Measurements from ENCODE around the gene ENG. TPM values are rescaled to one million over a fixed set of nuclear protein-coding genes. Genes with fewer than 3 reads are reported as not detected.
"Not testable (repeated sequence)": the region's sequence is repeated elsewhere in the genome, so short reads cannot be mapped to it uniquely, and the experiment has no call there.

Gene ENG
- total RNA-seq, 1 experiment from 2014 or later = not detected

GRCh38 chr9:127870887-127871286 lies 16.4 kb upstream of the ENG start:
- Histone ChIP-seq H3K27me3 (ENCODE audit: low read length) (no peaks in the 10 kb centered on the region), H3K4me3 (ENCODE audit: low read length) (no peak overlapping the region), H4K20me1 (ENCODE audit: insufficient read depth, low read depth, low read length) (no peaks in the 10 kb centered on the region), H3K4me2 (ENCODE audit: low read depth, low read length, poor library complexity, severe bottlenecking) (no peak overlapping the region), H3K9me3 (ENCODE audit: low read length) (no peaks in the 10 kb centered on the region), H2AFZ (ENCODE audit: low read length) (no peak overlapping the region), H3K4me1 (ENCODE audit: low read length) (no peaks in the 10 kb centered on the region), H3K9ac (ENCODE audit: low read length) (no peak overlapping the region), H3K36me3 (ENCODE audit: insufficient read depth, low read length) (no peaks in the 10 kb centered on the region), H3K79me2 (ENCODE audit: low read length) (no peaks in the 10 kb centered on the region), H3K27ac (ENCODE audit: low read length) (no peak overlapping the region), H3K9me2 (replicated peaks; ENCODE audit: insufficient read depth, low read length) (no peaks in the 10 kb centered on the region)
- no peak for DNase-seq

DNA sequence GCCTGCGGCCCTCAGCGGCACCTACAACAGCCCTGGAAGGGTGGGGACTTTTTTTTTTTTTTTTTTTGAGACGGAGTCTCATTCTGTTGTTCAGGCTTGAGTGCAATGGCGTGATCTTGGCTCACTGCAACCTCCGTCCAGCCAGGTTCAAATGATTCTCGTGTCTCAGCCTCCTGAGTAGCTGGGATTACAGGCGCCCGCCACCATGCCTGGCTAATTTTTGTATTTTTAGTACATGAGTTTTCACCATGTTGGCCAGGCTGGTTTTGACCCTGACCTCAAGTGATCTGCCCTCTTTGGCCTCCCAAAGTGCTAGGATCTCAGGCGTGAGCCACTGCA lies 15.7 kb upstream of the ENG start:
- not testable (repeated sequence) for DNase-seq; H3K4me2 ChIP-seq (ENCODE audit: low read depth, low read length, poor library complexity, severe bottlenecking); H2AFZ ChIP-seq (ENCODE audit: low read length); H3K9ac ChIP-seq (ENCODE audit: low read length); H3K36me3 ChIP-seq (ENCODE audit: insufficient read depth, low read length); H4K20me1 ChIP-seq (ENCODE audit: insufficient read depth, low read depth, low read length); H3K27ac ChIP-seq (ENCODE audit: low read length); H3K4me1 ChIP-seq (ENCODE audit: low read length); H3K4me3 ChIP-seq (ENCODE audit: low read length); H3K79me2 ChIP-seq (ENCODE audit: low read length); H3K9me3 ChIP-seq (ENCODE audit: low read length); H3K9me2 ChIP-seq (replicated peaks; ENCODE audit: insufficient read depth, low read length); H3K27me3 ChIP-seq (ENCODE audit: low read length)

DNA sequence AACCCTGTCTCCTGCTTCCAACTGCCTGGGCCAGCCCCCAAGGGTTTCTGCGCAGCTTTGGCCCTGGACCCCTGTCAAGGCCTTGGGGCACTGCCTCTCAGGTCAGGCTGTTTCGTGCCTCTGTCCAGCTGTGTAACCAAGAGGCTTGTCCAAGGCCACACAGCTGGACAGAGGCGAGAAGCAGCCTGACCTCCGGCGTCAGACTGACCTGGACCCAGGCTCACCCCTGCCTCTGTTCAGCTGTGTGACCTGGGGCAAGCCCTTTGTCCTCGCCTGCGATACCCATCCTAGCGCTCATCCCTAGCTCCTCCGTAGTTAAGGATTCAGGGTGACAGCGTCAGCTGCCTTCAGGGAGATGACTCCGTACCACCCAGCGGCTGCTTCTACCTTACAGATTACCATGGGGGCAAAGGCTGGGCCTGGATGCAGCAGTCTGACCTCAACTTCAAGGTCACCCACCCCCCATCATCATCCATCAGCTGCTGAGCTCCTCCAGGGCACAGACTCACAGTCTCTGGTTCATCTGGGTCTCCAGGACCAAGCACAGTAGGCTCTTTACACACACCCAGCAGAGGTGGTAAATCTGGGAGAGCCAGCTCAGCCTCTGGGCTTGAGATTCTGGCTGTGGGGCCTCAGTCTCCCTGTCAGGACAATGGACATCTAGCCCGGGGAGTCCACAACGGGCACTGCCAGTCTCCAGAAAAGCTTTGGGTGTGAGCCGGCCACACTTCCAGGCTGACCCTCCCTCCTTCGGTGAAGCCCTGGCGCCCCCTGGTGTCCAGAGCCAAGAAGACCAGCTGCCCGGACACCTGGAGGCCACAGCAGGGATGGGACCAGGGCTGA lies 15.1 kb upstream of the ENG start:
- H3K4me1 ChIP-seq (ENCODE audit: low read length) = no peaks in the 10 kb centered on the region
- H3K4me2 ChIP-seq (ENCODE audit: low read depth, low read length, poor library complexity, severe bottlenecking) = no peak overlapping the region
- H3K9ac ChIP-seq (ENCODE audit: low read length) = no peak overlapping the region
- DNase-seq = peak; percentile 92
- no peaks in the 10 kb centered on the region for H3K9me2 ChIP-seq (replicated peaks; ENCODE audit: insufficient read depth, low read length)
- no peaks in the 10 kb centered on the region for H3K36me3 ChIP-seq (ENCODE audit: insufficient read depth, low read length)
- no peak overlapping the region for H3K4me3 ChIP-seq (ENCODE audit: low read length)
- no peaks in the 10 kb centered on the region for H3K79me2 ChIP-seq (ENCODE audit: low read length)
- no peaks in the 10 kb centered on the region for H3K27me3 ChIP-seq (ENCODE audit: low read length)
- no peaks in the 10 kb centered on the region for H4K20me1 ChIP-seq (ENCODE audit: insufficient read depth, low read depth, low read length)
- H3K27ac ChIP-seq (ENCODE audit: low read length) = no peak overlapping the region
- no peaks in the 10 kb centered on the region for H3K9me3 ChIP-seq (ENCODE audit: low read length)
- H2AFZ ChIP-seq (ENCODE audit: low read length) = no peak overlapping the region

DNA sequence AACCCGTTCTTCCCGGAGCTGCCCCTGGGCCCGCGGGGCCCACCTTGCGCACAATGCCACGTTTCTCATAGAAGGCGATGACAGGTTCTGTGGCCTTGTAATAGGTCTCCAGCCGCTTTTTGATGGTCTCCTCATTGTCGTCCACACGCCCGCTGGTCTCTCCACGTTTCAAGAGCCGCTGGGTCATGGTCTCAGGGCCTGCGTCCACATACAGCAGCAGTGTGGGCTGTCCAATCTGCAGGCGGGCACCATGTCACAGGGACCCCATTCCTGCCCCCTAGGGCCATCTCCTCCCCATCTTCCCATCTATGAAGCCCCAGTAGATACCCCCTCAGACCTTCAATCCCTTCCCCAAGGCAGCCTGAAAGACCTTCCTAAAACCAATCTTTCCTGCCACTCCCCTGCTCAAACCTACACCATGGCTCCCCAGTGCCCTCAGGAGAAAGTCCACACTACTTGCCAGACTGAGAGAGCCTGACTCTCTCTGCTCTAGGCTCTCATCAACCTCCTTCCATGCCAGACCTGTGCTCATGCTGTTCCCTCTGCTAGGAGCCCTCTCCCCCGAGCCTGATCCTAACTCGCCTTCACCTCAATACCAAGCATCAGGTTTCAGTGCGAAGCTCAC lies 13.9 kb upstream of the ENG start:
- Histone ChIP-seq H3K9me3 (ENCODE audit: low read length) (no peaks in the 10 kb centered on the region), H3K27me3 (ENCODE audit: low read length) (no peaks in the 10 kb centered on the region), H3K9ac (ENCODE audit: low read length) (no peak overlapping the region), H3K4me3 (ENCODE audit: low read length) (no peak overlapping the region), H4K20me1 (ENCODE audit: insufficient read depth, low read depth, low read length) (no peaks in the 10 kb centered on the region), H3K4me2 (ENCODE audit: low read depth, low read length, poor library complexity, severe bottlenecking) (no peak overlapping the region), H3K4me1 (ENCODE audit: low read length) (no peaks in the 10 kb centered on the region), H3K36me3 (ENCODE audit: insufficient read depth, low read length) (no peaks in the 10 kb centered on the region), H2AFZ (ENCODE audit: low read length) (no peak overlapping the region), H3K27ac (ENCODE audit: low read length) (no peak overlapping the region), H3K9me2 (replicated peaks; ENCODE audit: insufficient read depth, low read length) (no peaks in the 10 kb centered on the region), H3K79me2 (ENCODE audit: low read length) (no peaks in the 10 kb centered on the region)
- no peak for DNase-seq

DNA sequence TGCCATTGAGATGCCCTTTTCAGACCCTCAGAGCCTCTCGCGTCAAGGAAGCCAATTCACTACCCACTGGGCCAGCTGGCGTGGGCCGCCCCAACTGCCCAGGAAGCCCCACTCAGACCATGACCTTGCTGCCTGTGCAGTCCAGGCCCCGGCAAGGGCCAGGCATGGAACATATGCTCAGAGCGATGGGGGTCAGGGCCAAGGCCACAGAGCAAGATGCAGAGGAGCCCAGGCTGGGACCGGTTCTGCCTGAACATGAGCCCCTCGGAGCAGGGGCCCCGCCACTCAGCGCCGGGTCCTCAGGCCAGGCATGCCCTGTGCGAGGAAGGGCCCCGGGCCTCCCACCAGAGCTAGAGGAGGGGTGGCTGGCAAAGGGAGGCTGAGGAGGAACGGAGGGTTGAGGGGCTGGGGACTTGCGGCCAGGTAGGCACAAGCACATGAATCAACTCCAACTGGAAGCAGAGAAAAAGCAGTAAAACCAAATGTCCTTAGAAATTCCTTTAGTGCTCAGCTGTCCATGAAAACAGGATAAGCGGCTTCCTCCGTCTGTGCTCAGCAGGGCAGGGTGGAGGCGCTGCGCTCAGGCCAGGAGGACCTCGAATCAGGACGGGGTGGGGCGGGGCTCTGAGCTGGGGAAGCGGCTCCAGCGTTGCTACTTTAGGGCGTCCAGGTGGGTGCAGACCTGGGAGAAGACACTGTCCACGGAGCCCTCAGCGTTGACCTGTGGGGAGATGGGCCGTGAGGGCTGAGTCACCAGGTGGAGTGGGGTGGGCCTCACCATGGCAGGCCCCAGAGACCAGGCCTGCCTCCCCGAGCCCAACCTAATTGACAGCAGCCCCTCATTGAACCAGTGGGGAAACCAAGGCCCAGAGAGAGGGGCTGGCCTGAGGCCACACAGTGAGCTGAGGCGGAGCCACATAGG lies 13.2 kb upstream of the ENG start:
- no peaks in the 10 kb centered on the region for H3K27me3 ChIP-seq (ENCODE audit: low read length)
- H3K36me3 ChIP-seq (ENCODE audit: insufficient read depth, low read length) = no peaks in the 10 kb centered on the region
- H3K4me2 ChIP-seq (ENCODE audit: low read depth, low read length, poor library complexity, severe bottlenecking) = no peak overlapping the region
- no peaks in the 10 kb centered on the region for H3K4me1 ChIP-seq (ENCODE audit: low read length)
- H3K9ac ChIP-seq (ENCODE audit: low read length) = no peak overlapping the region
- no peak overlapping the region for H2AFZ ChIP-seq (ENCODE audit: low read length)
- no peak overlapping the region for H3K4me3 ChIP-seq (ENCODE audit: low read length)
- H3K27ac ChIP-seq (ENCODE audit: low read length) = no peak overlapping the region
- no peaks in the 10 kb centered on the region for H3K9me2 ChIP-seq (replicated peaks; ENCODE audit: insufficient read depth, low read length)
- H3K9me3 ChIP-seq (ENCODE audit: low read length) = no peaks in the 10 kb centered on the region
- H3K79me2 ChIP-seq (ENCODE audit: low read length) = no peaks in the 10 kb centered on the region
- no peak for DNase-seq
- no peaks in the 10 kb centered on the region for H4K20me1 ChIP-seq (ENCODE audit: insufficient read depth, low read depth, low read length)

DNA sequence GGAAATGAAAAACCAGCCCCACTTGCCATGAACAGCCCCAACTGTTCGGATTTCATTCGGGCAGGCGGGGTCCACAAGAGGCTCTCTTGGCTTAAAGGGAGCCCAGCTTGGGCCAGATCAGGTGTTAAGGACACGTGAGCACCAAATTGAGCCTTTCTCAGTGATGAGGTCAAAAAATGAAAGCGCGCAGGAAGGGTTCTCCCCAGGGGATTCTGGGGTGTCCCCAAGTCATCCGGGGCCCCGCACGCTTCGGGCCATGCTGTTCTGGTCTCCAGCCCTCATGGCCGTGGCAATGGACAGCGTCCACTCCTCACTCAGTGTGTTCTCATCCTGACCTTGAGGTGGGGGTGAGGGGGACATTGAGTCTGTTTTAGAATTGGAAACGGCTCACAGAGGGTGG lies 12.1 kb upstream of the ENG start:
- no peaks in the 10 kb centered on the region for H3K27me3 ChIP-seq (ENCODE audit: low read length)
- H3K4me2 ChIP-seq (ENCODE audit: low read depth, low read length, poor library complexity, severe bottlenecking) = no peak overlapping the region
- H4K20me1 ChIP-seq (ENCODE audit: insufficient read depth, low read depth, low read length) = no peaks in the 10 kb centered on the region
- DNase-seq = no peak
- no peak overlapping the region for H3K9ac ChIP-seq (ENCODE audit: low read length)
- H3K4me1 ChIP-seq (ENCODE audit: low read length) = no peaks in the 10 kb centered on the region
- H2AFZ ChIP-seq (ENCODE audit: low read length) = no peak overlapping the region
- H3K9me2 ChIP-seq (replicated peaks; ENCODE audit: insufficient read depth, low read length) = no peaks in the 10 kb centered on the region
- no peaks in the 10 kb centered on the region for H3K79me2 ChIP-seq (ENCODE audit: low read length)
- no peak overlapping the region for H3K4me3 ChIP-seq (ENCODE audit: low read length)
- no peak overlapping the region for H3K27ac ChIP-seq (ENCODE audit: low read length)
- H3K36me3 ChIP-seq (ENCODE audit: insufficient read depth, low read length) = no peaks in the 10 kb centered on the region
- no peaks in the 10 kb centered on the region for H3K9me3 ChIP-seq (ENCODE audit: low read length)

DNA sequence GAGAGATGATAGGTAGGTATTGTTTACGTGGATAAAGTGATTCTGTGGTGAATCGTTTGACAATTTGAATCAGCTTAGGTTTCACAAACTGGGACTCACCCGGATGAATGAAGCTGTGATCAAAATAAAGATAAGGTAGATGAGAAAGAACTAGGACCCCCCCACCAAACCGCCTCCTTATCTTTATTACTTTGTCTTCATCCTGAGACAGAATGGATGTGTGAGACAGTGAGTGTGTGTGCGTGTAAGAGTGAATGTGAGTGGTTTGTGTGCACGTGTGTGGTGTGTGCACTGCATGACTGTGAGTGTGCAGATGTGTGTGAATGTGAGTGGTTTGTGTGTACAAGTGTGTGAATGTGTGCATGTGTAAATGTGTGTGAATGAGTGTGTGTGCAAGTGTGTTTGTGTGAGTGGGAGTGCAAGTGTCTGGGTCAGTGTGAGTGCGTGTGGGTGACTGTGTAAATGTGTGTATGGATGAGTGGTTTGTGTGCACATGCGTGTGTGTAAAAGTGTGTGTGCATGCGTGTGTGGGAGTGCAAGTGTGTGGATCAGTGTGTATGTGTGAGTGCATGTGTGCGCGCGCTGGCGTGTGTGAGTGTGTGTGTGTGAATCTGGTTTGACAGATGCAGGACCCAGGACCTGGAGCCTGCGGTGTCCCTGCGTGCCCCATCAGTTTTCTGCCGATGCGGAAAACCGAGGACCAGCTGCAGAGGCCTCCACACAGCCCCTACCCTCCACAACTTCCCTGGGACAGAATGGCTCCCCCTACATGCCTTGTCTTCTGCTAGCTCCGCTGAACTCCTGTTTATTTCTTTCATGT lies 11.4 kb upstream of the ENG start:
- no peaks in the 10 kb centered on the region for H3K36me3 ChIP-seq (ENCODE audit: insufficient read depth, low read length)
- no peak overlapping the region for H3K4me2 ChIP-seq (ENCODE audit: low read depth, low read length, poor library complexity, severe bottlenecking)
- no peak overlapping the region for H3K4me3 ChIP-seq (ENCODE audit: low read length)
- H2AFZ ChIP-seq (ENCODE audit: low read length) = no peak overlapping the region
- no peaks in the 10 kb centered on the region for H3K9me2 ChIP-seq (replicated peaks; ENCODE audit: insufficient read depth, low read length)
- H4K20me1 ChIP-seq (ENCODE audit: insufficient read depth, low read depth, low read length) = no peaks in the 10 kb centered on the region
- H3K79me2 ChIP-seq (ENCODE audit: low read length) = no peaks in the 10 kb centered on the region
- H3K27me3 ChIP-seq (ENCODE audit: low read length) = no peaks in the 10 kb centered on the region
- H3K27ac ChIP-seq (ENCODE audit: low read length) = no peak overlapping the region
- H3K4me1 ChIP-seq (ENCODE audit: low read length) = no peaks in the 10 kb centered on the region
- no peaks in the 10 kb centered on the region for H3K9me3 ChIP-seq (ENCODE audit: low read length)
- H3K9ac ChIP-seq (ENCODE audit: low read length) = no peak overlapping the region
- DNase-seq = no peak
